OCI-LY1 (cell line): Measurements from ENCODE around the gene GLMP.
A peak's percentile ranks its signal among the peaks of the same experiment; 100 is the strongest.

Experiments
- H2AFZ ChIP-seq: fragments of 200-600 bp; sonication (generic), shearing (Covaris generic); 2 replicates; pipeline ENCODE4 v1.6.0; 2014; ENCODE audit warnings: antibody characterized with exemption, mild to moderate bottlenecking, low read length
- H3F3A ChIP-seq: fragments of 200-600 bp; sonication (generic), shearing (Covaris generic); 2 replicates; pipeline ENCODE4 v1.6.0; 2014; ENCODE audit warnings: mild to moderate bottlenecking, antibody characterized with exemption, low read length, moderate library complexity; ENCODE audit not compliant: insufficient read depth
- H3K27ac ChIP-seq: fragments of 200-600 bp; sonication (generic); 2 replicates; pipeline ENCODE4 v1.5.1; 2014; ENCODE audit warnings: low read length, mixed run types, mild to moderate bottlenecking, low read depth; ENCODE audit not compliant: poor library complexity, severe bottlenecking
- H3K27me3 ChIP-seq: fragments of 200-600 bp; sonication (generic); 2 replicates; pipeline ENCODE4 v1.6.0; 2014; ENCODE audit warnings: antibody characterized with exemption, mild to moderate bottlenecking, low read length, moderate library complexity; ENCODE audit not compliant: insufficient read depth
- H3K36me3 ChIP-seq: fragments of 200-600 bp; sonication (generic); 2 replicates; pipeline ENCODE4 v1.6.1; 2014; ENCODE audit warnings: mild to moderate bottlenecking, antibody characterized with exemption, low read length, moderate library complexity, mixed read lengths; ENCODE audit not compliant: insufficient read depth
- H3K4me1 ChIP-seq: fragments of 200-600 bp; sonication (generic); 2 replicates; pipeline ENCODE4 v1.5.1; 2014; ENCODE audit warnings: mild to moderate bottlenecking, low read length, moderate library complexity; ENCODE audit not compliant: insufficient read depth, severe bottlenecking
- H3K4me2 ChIP-seq: fragments of 200-600 bp; sonication (generic), shearing (Covaris generic); 2 replicates; pipeline ENCODE4 v1.6.1; 2014; ENCODE audit warnings: low read length
- H3K4me3 ChIP-seq: fragments of 200-600 bp; sonication (generic); 2 replicates; pipeline ENCODE4 v1.5.1; 2014; ENCODE audit warnings: low read length, low read depth, mild to moderate bottlenecking, mixed read lengths; ENCODE audit not compliant: poor library complexity, severe bottlenecking
- H3K79me2 ChIP-seq: fragments of 200-600 bp; shearing (Covaris generic); 2 replicates; pipeline ENCODE4 v1.6.1; 2016; ENCODE audit warnings: mixed run types, low read length, mixed read lengths; ENCODE audit not compliant: insufficient read depth
- H3K9ac ChIP-seq: fragments of 200-600 bp; sonication (generic), shearing (Covaris generic); 2 replicates; pipeline ENCODE4 v1.6.1; 2014; ENCODE audit warnings: mild to moderate bottlenecking, low read length, mixed read lengths
- H3K9me2 ChIP-seq: fragments of 200-600 bp; sonication (generic), shearing (Covaris generic); 2 replicates; pipeline ENCODE4 v1.6.1; 2014; ENCODE audit warnings: low read depth, mild to moderate bottlenecking, low read length, mixed read lengths
- H3K9me3 ChIP-seq: fragments of 200-600 bp; shearing (Covaris generic); 2 replicates; pipeline ENCODE4 v1.6.1; 2014; ENCODE audit warnings: low read length, mixed read lengths
- H4K20me1 ChIP-seq: fragments of 200-600 bp; sonication (generic), shearing (Covaris generic); 2 replicates; pipeline ENCODE4 v1.6.0; 2016; ENCODE audit warnings: mild to moderate bottlenecking, low read length; ENCODE audit not compliant: insufficient read depth
- EZH2 ChIP-seq: fragments of 200-600 bp; sonication (generic), shearing (Covaris generic); IDR thresholded peaks from 2 replicates; pipeline ENCODE4 v1.8.0; 2017; ENCODE audit warnings: borderline replicate concordance, mixed run types, mild to moderate bottlenecking, antibody characterized with exemption, low read length, moderate library complexity, mixed read lengths
- TF ChIP-seq, protein P1 (sequence below): fragments of 200-600 bp; sonication (generic), shearing (Covaris generic); IDR thresholded peaks from 2 replicates; pipeline ENCODE4 v1.5.1; 2017; ENCODE audit warnings: mild to moderate bottlenecking, antibody characterized with exemption, low read length, moderate library complexity, mixed read lengths

The GLMP gene

DNA sequence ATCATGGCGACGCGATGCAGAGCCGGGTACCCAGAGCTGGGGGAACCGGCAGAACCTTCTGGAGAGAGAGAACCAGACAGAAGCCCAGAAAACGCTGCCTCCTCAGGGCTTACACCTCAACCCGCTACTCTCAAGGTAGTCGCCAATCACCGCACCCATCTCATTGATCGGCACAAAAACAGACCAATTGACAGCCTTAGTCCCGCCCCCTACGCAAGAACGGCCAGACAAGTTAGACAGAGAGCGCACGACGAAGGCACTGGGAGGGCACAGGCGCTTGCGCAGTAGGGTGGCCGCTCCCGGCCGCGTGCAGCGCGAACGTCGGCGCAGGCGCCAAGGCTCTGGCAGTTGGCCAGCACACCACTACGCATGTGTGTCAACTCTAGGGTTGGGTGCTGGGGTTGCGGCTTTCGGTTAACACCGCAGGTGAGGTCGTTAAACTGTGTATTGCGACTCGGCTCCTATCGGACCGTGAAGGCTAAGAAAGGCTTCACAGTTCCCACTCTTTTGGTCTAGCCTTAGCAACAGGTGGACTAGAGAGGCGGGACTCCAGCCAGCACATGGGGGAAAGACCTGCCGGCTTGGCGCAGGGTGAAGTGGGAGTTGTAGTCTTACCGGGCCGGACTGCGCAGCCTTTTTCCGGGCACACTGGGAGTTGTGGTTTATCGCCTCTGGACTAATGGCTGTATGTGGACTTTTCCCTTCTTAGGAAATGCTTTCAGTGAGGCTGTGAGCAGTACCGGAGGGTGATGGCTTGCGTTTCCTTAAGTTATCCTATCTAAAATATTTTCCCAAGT is 42.9 kb upstream of the GLMP start, which contains the start of the genes CCT3 and TSACC:
Gene CCT3 (minus strand): TSS at position 113 of the 797 bp plus-strand sequence. CDS start 108 bp downstream, at position 5.
Gene TSACC (plus strand): TSS at position 347 of the 797 bp plus-strand sequence. CDS start 1,232 bp downstream, outside the sequence.
- Histone ChIP-seq H3K79me2 (peaks cover 32% of the 10 kb centered on the region), H2AFZ (no peak within 1 kb of the TSS)
- TF ChIP-seq EZH2 = no peak
- TF ChIP-seq, protein P1, sequence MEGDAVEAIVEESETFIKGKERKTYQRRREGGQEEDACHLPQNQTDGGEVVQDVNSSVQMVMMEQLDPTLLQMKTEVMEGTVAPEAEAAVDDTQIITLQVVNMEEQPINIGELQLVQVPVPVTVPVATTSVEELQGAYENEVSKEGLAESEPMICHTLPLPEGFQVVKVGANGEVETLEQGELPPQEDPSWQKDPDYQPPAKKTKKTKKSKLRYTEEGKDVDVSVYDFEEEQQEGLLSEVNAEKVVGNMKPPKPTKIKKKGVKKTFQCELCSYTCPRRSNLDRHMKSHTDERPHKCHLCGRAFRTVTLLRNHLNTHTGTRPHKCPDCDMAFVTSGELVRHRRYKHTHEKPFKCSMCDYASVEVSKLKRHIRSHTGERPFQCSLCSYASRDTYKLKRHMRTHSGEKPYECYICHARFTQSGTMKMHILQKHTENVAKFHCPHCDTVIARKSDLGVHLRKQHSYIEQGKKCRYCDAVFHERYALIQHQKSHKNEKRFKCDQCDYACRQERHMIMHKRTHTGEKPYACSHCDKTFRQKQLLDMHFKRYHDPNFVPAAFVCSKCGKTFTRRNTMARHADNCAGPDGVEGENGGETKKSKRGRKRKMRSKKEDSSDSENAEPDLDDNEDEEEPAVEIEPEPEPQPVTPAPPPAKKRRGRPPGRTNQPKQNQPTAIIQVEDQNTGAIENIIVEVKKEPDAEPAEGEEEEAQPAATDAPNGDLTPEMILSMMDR = no peak

DNA sequence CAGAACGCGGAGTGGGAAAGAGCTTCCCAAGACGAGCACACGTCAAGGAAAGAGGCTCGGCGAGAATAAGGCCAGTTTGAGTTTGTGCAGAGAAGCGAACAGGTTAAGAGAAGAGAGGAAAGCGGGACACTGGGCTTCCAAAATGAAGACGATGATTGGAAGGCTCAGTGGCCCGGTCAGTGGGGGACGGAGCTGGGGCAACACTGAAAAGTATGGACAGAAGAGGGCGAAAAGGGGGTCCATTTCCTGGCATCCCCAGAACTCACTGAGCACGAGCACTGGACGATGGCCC is 42.4 kb upstream of the GLMP start:
- peak overlapping the region; percentile 93 for H3K4me2 ChIP-seq
- H3K4me1 ChIP-seq = peaks cover 17% of the 10 kb centered on the region
- H4K20me1 ChIP-seq = no peaks in the 10 kb centered on the region
- H3K79me2 ChIP-seq = peaks cover 32% of the 10 kb centered on the region
- TF ChIP-seq, protein P1 = no peak
- TF ChIP-seq EZH2 = no peak
- peak overlapping the region; percentile 97 for H3K4me3 ChIP-seq
- no peaks in the 10 kb centered on the region for H3K9me3 ChIP-seq
- H3K27ac ChIP-seq = peak overlapping the region; percentile 61
- H3K36me3 ChIP-seq = peaks cover 47% of the 10 kb centered on the region
- peak overlapping the region; percentile 79 for H3K9ac ChIP-seq
- no peaks in the 10 kb centered on the region for H3F3A ChIP-seq
- H2AFZ ChIP-seq = no peak overlapping the region
- H3K9me2 ChIP-seq = no peaks in the 10 kb centered on the region
- no peaks in the 10 kb centered on the region for H3K27me3 ChIP-seq

More for the DNA sequence above, 42.9 kb upstream of the GLMP start, which contains the start of the genes CCT3 and TSACC:
- Histone ChIP-seq H3K4me2 (peak within 1 kb of the TSS; percentile 93), H3K9me2 (no peaks in the 10 kb centered on the region), H3K9ac (peak within 1 kb of the TSS; percentile 79), H3F3A (no peaks in the 10 kb centered on the region), H3K27me3 (no peaks in the 10 kb centered on the region), H3K4me3 (peak within 1 kb of the TSS; percentile 97), H3K4me1 (peaks cover 17% of the 10 kb centered on the region), H3K36me3 (peaks cover 41% of the 10 kb centered on the region), H3K9me3 (no peaks in the 10 kb centered on the region), H3K27ac (peak within 1 kb of the TSS; percentile 91), H4K20me1 (no peaks in the 10 kb centered on the region)

DNA sequence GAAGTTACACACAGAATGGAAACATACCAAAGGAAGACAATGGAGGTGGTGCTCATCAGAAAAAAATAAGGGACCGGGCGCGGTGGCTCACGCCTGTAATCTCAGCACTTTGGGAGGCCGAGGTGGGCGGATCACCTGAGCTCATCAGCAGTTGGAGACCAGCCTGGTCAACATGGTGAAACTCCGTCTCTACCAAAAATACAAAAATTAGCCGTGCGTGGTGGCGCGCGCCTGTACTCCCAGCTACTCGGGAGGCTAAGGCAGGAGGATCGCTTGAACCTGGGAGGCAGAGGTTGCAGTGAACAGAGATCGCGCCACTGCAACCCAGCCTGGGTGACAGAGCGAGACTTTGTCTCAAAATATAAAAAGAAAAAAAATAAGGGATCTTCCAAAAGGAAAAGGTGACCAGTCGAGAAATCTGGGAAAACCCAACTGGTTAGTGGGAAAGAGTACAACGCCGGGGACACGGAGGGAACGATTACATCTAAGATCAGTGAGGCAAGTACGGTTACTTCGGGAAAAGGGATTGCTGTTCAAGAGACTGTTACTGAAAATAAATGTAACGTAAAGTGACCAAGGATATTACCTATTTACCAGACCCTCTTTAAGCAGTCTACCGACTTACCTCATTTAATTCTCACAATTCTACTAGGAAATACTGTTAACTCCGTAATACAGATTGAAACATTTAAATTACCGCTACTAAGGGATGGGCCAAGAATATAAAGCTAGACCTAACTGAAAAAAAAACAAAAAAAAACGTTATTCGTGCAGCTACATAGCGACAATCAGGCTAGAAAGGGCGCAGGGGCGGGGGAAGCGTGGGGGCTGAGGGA is 41.8 kb upstream of the GLMP start:
- H3K27me3 ChIP-seq = no peaks in the 10 kb centered on the region
- H3K4me3 ChIP-seq = peak overlapping the region; percentile 97
- H3K4me1 ChIP-seq = peaks cover 17% of the 10 kb centered on the region
- no peaks in the 10 kb centered on the region for H3K9me2 ChIP-seq
- no peaks in the 10 kb centered on the region for H3K9me3 ChIP-seq
- no peaks in the 10 kb centered on the region for H4K20me1 ChIP-seq
- peaks cover 32% of the 10 kb centered on the region for H3K79me2 ChIP-seq
- H2AFZ ChIP-seq = no peak overlapping the region
- H3K4me2 ChIP-seq = peak overlapping the region; percentile 93
- no peak for TF ChIP-seq EZH2
- TF ChIP-seq, protein P1 = no peak
- H3K36me3 ChIP-seq = peaks cover 52% of the 10 kb centered on the region
- H3K9ac ChIP-seq = peak overlapping the region; percentile 79
- H3F3A ChIP-seq = no peaks in the 10 kb centered on the region
- H3K27ac ChIP-seq = peak overlapping the region; percentile 61
